ENCODE data around the gene TCAF1. TPM values are rescaled to one million over a fixed set of nuclear protein-coding genes. Genes with fewer than 3 reads are reported as not detected.

TCAF1 gene
- polyA plus RNA-seq, 4 donors: 74.8 to 85.9 (median 78.6) TPM

DNA sequence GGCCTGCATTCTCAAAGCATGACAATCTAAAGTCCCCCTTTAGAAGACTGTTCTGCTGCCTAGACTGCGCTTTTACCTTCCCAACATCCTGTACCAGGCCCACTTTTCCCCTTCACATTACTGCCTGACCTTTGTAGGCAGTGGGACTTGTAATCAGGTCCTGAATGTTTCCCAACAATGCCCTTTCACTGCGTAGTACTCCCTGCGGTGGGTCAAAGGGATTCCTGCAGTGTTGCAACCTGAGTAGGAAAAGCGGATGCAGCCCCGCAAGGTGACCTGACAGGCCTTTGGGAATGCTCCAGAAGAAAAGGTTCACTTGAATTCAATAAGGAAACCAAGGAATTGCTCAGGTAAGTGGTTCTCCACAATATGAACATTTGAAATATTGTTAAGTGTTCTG, 4.9 kb upstream of the TCAF1 start:
- no peak for DNase-seq (ENCODE audit: low read depth in 4 of 4, low spot score in 3 of 4)

GRCh38 chr7:143906151-143906550, 4.2 kb upstream of the TCAF1 start:
- DNase-seq (ENCODE audit: low read depth in 4 of 4, low spot score in 3 of 4): no peak

GRCh38 chr7:143905509-143905908, 3.5 kb upstream of the TCAF1 start:
- no peak for DNase-seq (ENCODE audit: low read depth in 4 of 4, low spot score in 3 of 4)

DNA sequence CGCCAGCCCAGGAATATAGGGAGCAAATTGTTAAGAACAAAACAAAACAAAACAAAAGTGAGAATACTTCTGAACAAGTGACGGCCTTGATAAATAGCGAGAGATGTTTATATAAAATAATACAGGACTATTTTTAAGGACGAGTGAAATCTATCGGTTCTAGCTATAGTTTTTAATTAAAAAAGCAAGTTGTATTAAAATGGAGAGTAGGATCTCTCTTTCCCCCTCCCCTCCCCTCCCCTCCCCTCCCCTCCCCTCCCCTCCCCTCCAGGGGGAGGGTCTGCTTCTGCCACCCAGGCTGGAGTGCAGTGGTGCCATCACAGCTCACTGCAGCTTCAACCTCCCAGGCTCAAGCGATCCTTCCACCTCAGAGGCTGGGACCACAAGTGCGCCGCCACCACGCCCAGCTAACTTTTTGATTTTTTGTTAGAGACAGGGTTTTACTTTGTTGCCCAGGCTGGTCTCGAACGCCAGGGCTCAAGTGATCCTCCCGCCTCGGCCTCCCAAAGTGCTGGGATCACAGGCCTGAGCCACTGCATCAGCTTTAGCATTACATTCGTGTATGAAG, 440 bp upstream of the TCAF1 start:
- DNase-seq (ENCODE audit: low read depth in 4 of 4, low spot score in 3 of 4): no peak

GRCh38 chr7:143901332-143901667, 676 bp downstream of the TCAF1 start:
- peak in 1 of 4 donors; percentile 74 for DNase-seq (ENCODE audit: low read depth in 4 of 4, low spot score in 3 of 4)

GRCh38 chr7:143900230-143900766, 1.7 kb downstream of the TCAF1 start:
- DNase-seq (ENCODE audit: low read depth in 4 of 4, low spot score in 3 of 4): no peak

GRCh38 chr7:143898810-143899209, 3.2 kb downstream of the TCAF1 start:
- DNase-seq (ENCODE audit: low read depth in 4 of 4, low spot score in 3 of 4): no peak

GRCh38 chr7:143896667-143897066, 5.3 kb downstream of the TCAF1 start:
- no peak for DNase-seq (ENCODE audit: low read depth in 4 of 4, low spot score in 3 of 4)

DNA sequence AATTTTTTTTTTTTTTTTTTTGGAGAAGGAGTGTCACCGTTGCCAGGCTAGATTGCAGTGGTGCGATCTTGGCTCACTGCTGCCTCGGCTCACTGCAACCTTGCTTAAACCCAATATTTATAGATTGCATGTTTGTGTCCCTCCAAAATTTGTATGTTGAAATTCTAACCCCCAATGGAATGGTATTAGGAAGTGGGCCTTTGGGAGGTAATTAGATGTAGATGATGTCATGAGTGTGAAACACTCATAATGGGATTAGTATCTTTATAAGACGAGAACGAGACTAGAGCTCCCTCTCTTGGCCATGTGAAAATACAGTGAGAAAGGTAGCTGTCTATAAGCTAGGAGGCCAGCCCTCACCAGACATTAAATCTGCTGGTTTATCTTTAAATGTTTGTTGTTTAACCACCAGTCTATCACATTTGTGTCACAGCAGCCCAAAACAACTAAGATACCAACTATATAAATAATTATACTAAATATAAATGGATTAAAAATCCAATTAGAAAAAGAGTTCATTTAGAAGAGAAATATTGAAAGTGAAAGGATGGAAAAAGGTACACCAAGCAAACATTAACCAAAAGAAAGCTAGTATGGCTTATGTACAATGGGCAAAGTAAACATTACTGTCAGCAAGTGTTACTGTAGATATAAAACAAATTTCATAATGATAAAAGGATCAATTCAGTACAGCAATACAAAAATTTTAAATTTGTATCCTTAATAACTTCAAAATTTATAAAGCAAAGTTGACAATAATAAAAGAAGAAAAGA, 9.3 kb downstream of the TCAF1 start:
- DNase-seq (ENCODE audit: low read depth in 4 of 4, low spot score in 3 of 4): no peak

DNA sequence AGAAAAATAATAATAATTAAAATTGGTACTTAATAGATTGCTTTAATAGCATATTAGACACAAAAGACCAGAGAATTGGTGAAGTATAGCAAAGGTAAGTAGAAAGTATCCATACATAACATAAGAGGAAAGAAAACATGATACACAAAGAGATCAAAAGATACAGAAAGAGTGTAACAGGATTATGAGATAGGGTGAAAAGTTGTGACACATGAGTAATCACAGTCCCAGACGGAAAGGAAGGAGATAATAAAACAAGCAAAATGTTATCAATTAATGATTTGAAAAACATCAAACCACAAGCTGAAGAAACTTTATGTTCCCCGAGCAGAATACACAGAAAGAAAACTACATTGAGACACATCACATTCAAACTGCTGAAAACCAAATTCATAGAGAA, 10.5 kb downstream of the TCAF1 start:
- no peak for DNase-seq (ENCODE audit: low read depth in 4 of 4, low spot score in 3 of 4)

DNA sequence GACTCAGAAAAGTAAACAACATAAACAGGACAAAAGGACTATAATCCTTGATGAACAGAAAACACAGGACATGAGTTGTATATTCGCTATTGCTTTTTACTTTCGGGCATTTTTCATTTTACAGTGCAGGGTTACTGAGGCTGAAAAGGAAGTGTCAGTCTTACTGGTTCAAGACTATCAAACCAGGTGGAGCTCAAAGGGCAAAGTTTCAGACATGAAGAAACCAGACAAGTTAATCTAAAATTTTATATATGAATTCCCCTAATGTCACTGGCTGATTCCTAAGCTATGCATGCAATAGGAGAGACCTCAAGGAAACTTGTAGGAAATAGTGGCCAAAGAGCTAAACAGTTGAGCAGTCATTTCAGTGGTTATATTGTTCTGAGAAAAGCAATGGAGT, 11.4 kb downstream of the TCAF1 start:
- no peak for DNase-seq (ENCODE audit: low read depth in 4 of 4, low spot score in 3 of 4)

- no peak for DNase-seq (ENCODE audit: low read depth in 4 of 4, low spot score in 3 of 4)
These were observed 12.9 kb downstream of the TCAF1 start for GRCh38 chr7:143889068-143889467.

- DNase-seq (ENCODE audit: low read depth in 4 of 4, low spot score in 3 of 4): no peak
These were observed 15.0 kb downstream of the TCAF1 start for GRCh38 chr7:143886826-143887477.

DNA sequence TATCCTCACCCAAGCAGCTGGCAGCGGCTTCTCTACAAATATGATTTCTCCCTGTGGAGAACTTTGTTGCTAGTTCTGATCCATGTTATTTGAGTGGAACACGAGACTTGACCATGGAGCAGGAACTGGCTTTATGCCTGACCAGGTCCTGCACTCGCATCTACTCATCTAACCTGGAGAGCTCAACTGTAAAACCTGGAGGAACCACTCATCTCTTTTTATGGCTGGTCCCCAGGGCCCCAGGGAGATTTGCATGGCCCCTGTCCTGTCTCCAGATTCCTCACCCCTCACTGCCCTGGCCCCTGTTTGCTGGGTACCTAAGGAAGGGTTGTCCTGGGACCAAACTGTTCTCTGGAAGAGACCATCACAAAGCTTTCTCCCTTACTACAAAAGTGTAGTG, 16.0 kb downstream of the TCAF1 start:
- DNase-seq (ENCODE audit: low read depth in 4 of 4, low spot score in 3 of 4): no peak

GRCh38 chr7:143884969-143885559, 16.9 kb downstream of the TCAF1 start:
- peak in 2 of 4 donors; percentile 62 to 70 for DNase-seq (ENCODE audit: low read depth in 4 of 4, low spot score in 3 of 4)

DNA sequence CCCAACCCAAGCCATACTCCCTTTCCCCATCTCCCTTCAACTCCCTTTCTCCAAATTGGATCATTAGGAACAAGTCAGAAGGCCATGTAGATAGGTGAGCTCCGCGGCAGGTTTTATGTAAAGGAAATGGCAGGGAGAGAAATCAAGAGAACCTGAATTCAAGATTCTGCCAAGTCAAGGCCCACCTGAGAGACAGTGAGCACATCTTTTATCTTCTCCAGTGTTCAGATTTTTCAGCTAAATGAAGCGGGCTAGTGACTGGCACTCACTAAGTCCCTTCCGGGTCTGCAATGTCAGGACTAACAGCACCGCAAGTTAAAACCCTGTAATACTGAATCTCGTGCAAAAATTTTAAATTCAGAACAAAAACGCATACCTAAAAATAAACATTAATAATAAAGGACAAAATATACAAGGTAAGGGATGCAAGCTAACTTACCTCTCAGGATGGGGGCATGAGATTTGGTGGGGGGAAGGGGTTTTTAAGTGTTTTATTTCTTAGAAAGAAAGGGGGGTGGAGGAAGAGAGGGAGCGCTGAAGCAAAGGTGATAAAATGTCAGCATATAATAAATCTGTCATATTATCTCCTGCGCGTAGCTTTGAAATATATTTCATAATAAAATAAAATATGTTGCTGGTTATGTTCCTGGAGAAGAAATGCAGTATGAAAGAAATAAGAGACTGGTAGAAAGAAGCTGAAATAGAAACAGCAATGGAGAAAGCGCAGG, 17.6 kb downstream of the TCAF1 start:
- DNase-seq (ENCODE audit: low read depth in 4 of 4, low spot score in 3 of 4): no peak

GRCh38 chr7:143882604-143883078, 19.3 kb downstream of the TCAF1 start:
- DNase-seq (ENCODE audit: low read depth in 4 of 4, low spot score in 3 of 4): peak; percentile 70 to 81 (median 74)

- DNase-seq (ENCODE audit: low read depth in 4 of 4, low spot score in 3 of 4): peak in 3 of 4 donors; percentile 67 to 70 (median 68)
These were observed 19.9 kb downstream of the TCAF1 start for GRCh38 chr7:143882020-143882603.

DNA sequence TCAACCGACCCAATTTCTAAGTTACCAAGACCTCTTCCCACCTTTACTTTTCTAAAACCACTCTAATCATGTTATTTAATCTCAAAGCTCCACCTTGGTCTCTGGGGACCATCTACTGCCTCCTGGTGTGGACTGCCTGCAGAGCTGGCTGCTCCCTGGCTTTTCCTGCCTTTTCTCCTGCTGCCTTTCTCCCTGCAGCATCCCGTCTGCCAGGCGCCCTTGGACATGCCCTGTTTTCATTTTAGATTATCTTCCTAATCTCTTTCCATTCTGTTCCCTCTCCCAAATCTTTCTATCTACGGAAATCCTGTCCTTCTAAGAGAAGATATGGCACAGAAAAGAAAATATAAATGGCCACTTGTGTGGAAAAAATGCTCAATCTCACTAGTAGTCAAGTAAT, 23.1 kb downstream of the TCAF1 start:
- no peak for DNase-seq (ENCODE audit: low read depth in 4 of 4, low spot score in 3 of 4)

DNA sequence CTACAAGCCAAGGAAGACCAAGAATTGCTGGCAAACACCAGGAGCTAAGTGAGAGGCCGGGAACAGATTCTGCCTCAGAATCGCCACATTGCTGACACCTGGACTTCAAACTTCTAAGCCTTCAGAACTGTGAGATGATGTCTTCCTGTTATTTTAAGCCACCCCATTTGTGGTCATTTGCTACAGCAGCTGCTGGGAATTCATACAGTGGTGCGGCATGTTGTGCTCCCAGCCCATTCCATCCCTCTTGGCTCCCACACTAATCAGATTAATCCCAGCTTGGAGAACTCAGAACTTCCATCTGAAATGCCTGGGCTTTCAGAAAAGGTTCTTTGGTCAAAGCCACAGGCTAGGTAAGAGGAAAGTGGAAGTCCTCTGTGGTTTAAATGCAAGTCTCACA, 24.9 kb downstream of the TCAF1 start:
- no peak for DNase-seq (ENCODE audit: low read depth in 4 of 4, low spot score in 3 of 4)
